Measurements from ENCODE around the gene MMP14. TPM values are rescaled to one million over a fixed set of nuclear protein-coding genes. Genes with fewer than 3 reads are reported as not detected.

Gene MMP14
- total and polyA plus RNA-seq, 4 donors = 29.8 to 250 (median 153) TPM

DNA sequence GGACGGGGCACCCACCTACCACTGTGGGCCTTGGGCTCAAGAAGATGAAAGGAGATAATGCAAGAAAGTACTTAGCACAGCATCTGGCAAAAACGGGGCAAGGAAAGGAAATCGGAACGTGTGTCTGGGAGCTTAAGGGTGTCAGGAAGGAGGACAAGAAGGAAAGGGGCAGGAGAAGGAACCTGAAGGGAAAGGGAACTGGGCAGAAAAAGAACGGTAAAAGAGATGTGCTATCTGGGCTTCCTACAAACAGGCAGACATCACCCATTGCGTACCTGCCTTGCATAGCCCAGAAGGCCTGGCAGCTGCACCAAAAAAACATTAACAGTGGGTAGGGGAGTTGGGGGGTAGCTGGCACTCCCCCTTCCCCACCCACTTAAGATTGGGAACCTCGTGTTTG, 45.7 kb downstream of the MMP14 start:
- Histone ChIP-seq H3K27ac (ENCODE audit: low read depth in 1 of 2, low read length in 2 of 2) (no peak overlapping the region), H3K4me3 (ENCODE audit: low read length in 2 of 2) (no peak overlapping the region), H3K36me3 (ENCODE audit: control insufficient read depth in 1 of 2, insufficient read depth in 2 of 2, low read length in 1 of 2) (peaks cover 0 to 6% of the 10 kb centered on the region in 2 donors), H3K4me1 (ENCODE audit: control insufficient read depth in 1 of 2, insufficient read depth in 2 of 2, low read length in 2 of 2) (no peaks in the 10 kb centered on the region), H3K9me3 (ENCODE audit: control insufficient read depth, low read length) (no peaks in the 10 kb centered on the region), H3K27me3 (ENCODE audit: control insufficient read depth in 1 of 2, insufficient read depth in 2 of 2, low read length in 1 of 2) (no peaks in the 10 kb centered on the region)
- DNase-seq = no peak
- intact Hi-C loops (cut with DNase I) = no loop called here
- no peak for ATAC-seq (ENCODE audit: low FRiP score)
- WGBS, 2 donors = 18 to 19% methylated on average over 7 of the region's 7 CpGs

DNA sequence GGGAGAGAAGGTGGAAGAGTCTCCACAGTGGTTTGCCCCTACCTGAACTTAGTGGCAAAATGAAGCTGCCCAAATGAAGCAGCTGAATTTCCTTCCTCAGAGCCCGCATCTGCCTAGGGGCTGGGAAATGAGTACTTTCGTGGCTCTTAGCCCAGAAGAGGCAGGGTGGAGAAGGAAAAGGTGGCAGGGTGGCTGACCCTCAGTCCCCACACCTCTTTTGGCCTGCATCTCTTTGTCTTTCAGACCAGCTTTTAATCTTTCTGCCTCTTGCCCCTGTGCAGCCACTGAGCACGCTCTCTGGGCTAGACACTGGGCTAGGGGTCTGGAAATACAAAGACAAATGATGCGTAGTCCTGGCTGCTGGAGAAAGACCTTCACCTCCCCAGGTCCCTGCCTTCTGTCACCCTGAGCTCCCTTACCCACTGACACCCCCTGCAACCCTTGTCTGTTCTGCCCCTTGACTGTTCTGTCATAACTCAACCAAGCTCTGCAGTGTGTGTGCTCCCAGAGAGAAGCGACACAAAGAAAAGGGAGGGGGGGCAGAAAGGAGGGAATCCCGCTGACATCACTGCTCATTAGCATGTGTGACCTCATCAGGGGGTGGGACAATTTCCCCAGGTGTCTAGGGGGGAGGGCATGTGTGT, 46.3 kb downstream of the MMP14 start:
- Histone ChIP-seq H3K4me1 (ENCODE audit: control insufficient read depth in 1 of 2, insufficient read depth in 2 of 2, low read length in 2 of 2) (no peaks in the 10 kb centered on the region), H3K36me3 (ENCODE audit: control insufficient read depth in 1 of 2, insufficient read depth in 2 of 2, low read length in 1 of 2) (peaks cover 0 to under 1% of the 10 kb centered on the region in 2 donors), H3K9me3 (ENCODE audit: control insufficient read depth, low read length) (no peaks in the 10 kb centered on the region), H3K27ac (ENCODE audit: low read depth in 1 of 2, low read length in 2 of 2) (no peak overlapping the region), H3K4me3 (ENCODE audit: low read length in 2 of 2) (no peak overlapping the region), H3K27me3 (ENCODE audit: control insufficient read depth in 1 of 2, insufficient read depth in 2 of 2, low read length in 1 of 2) (no peaks in the 10 kb centered on the region)
- WGBS, 2 donors = 11 to 13% methylated on average over 6 of the region's 6 CpGs
- DNase-seq (no peak), ATAC-seq (ENCODE audit: low FRiP score) (no peak)
- intact Hi-C loops (cut with DNase I) = no loop called here

DNA sequence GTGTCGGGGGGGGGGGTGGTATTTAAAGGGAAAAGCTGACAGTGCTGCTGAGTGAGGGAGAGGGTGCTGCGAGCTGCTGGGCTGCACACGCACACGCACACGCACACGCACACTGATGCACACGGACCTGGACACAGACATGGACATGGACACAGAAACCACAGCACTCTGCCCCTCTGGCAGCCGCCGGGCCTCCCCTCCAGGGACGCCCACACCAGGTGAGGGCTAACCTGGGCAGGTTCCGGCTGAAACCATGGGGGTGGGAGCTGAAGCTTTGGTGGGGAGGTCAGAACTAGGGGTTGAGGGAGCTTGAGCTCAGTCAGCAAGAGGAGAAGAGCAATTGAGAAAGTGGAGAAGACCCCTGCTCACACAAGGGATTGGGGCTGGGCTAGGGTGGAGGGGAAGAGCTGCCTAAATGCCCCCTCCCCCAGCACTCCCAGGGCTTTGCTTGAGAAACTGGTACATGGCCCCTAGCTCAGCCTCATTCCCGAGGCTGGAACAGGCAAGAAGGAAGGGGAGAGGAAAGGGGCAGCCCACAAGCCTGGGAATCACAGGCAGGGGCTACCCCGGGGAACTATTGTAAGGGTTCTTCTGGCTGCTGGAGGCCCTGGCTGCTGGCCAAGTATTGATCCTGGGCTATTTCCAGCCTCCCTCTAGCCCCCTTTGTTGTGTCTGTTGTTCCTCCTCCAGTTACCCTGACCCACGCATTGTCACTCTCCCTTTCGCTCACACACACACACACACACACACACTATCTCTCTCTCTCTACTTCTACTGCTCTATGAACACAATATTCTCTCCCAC, 47.0 kb downstream of the MMP14 start, which contains the start of gene REM2:
REM2 (plus strand) TSS at position 50 of the 804 bp plus-strand sequence; CDS start at position 116, 66 bp downstream.
- Histone ChIP-seq H3K36me3 (ENCODE audit: control insufficient read depth in 1 of 2, insufficient read depth in 2 of 2, low read length in 1 of 2) (no peaks in the 10 kb centered on the region), H3K27ac (ENCODE audit: low read depth in 1 of 2, low read length in 2 of 2) (no peak within 1 kb of the TSS), H3K4me1 (ENCODE audit: control insufficient read depth in 1 of 2, insufficient read depth in 2 of 2, low read length in 2 of 2) (no peaks in the 10 kb centered on the region), H3K27me3 (ENCODE audit: control insufficient read depth in 1 of 2, insufficient read depth in 2 of 2, low read length in 1 of 2) (no peaks in the 10 kb centered on the region), H3K9me3 (ENCODE audit: control insufficient read depth, low read length) (no peaks in the 10 kb centered on the region), H3K4me3 (ENCODE audit: low read length in 2 of 2) (no peak within 1 kb of the TSS)
- intact Hi-C loops (cut with DNase I) = no loop called here
- no peak for ATAC-seq (ENCODE audit: low FRiP score)
- 21 to 25% methylated on average over 15 of the region's 15 CpGs for WGBS, 2 donors
- DNase-seq = no peak

DNA sequence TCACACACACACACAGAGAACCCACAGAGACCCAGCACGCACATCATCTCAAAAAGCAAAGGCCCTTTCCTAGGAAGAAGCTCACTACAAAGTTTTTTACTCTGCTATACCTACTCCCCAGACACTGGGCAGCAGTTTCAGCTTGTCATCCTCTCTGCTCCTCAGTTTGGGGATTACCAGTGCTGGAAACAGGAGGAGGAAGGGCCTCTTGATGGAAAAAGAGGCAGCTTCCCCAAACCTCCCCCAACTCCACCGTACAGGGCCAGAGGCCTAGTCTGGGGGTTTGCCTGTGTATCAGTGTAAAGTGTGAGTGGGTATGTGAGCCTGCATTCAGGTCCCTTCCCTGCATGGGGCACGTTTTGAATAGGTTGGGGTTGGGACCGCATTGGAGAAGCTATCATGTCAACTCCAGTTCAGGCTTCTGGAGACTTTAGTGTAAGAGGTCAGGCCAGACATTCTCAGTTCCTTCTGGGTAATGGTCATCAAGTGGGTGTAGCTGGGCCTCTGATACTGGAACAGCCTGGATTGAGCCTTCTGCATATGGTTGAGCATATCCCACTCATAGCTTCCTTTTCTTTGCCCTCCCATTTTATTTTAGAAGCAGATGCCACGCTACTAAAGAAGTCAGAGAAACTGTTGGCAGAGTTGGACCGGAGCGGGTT, 47.8 kb downstream of the MMP14 start:
- Histone ChIP-seq H3K9me3 (ENCODE audit: control insufficient read depth, low read length) (no peaks in the 10 kb centered on the region), H3K27ac (ENCODE audit: low read depth in 1 of 2, low read length in 2 of 2) (no peak overlapping the region), H3K27me3 (ENCODE audit: control insufficient read depth in 1 of 2, insufficient read depth in 2 of 2, low read length in 1 of 2) (no peaks in the 10 kb centered on the region), H3K4me1 (ENCODE audit: control insufficient read depth in 1 of 2, insufficient read depth in 2 of 2, low read length in 2 of 2) (no peaks in the 10 kb centered on the region), H3K36me3 (ENCODE audit: control insufficient read depth in 1 of 2, insufficient read depth in 2 of 2, low read length in 1 of 2) (no peaks in the 10 kb centered on the region), H3K4me3 (ENCODE audit: low read length in 2 of 2) (no peak overlapping the region)
- DNase-seq = peak in 1 of 2 donors; percentile 40
- intact Hi-C loops (cut with DNase I) = no loop called here
- no peak for ATAC-seq (ENCODE audit: low FRiP score)
- WGBS, 2 donors = 86 to 89% methylated on average over 7 of the region's 7 CpGs

DNA sequence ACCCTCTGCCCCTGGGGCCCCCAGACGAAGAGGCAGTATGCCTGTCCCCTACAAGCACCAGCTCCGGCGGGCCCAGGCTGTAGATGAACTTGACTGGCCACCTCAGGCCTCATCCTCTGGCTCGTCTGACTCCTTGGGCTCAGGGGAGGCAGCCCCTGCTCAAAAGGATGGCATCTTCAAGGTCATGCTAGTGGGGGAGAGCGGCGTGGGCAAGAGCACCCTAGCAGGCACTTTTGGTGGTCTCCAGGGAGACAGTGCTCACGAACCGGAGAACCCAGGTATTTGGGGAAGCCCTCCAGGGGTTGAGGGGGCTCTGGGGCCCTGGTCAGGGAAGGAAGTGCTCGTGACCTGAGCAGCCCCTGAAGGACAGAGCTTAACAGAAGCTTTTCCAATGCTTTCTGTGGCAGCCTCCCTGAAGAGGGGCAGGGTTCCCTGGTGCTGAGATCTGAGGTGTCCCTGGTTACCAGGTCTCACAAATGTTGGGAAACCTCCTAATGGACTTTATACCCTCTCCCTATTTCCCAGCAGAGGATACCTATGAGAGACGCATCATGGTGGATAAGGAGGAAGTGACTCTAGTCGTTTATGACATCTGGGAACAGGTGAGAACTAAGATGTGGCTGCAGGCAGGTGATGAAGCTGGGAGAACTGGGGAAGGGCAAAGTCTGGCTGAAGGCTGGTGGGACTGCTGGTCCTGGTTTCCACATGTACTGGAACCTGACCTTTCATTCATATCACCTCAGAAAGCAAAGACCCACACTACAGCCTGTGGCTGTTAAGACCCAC, 48.5 kb downstream of the MMP14 start:
- intact Hi-C loops (cut with DNase I) = no loop called here
- ATAC-seq (ENCODE audit: low FRiP score) (no peak), DNase-seq (peak in 1 of 2 donors; percentile 67)
- WGBS, 2 donors = 91 to 92% methylated on average over 11 of the region's 11 CpGs
- no peak overlapping the region for H3K4me3 ChIP-seq (ENCODE audit: low read length in 2 of 2)
- no peaks in the 10 kb centered on the region for H3K4me1 ChIP-seq (ENCODE audit: control insufficient read depth in 1 of 2, insufficient read depth in 2 of 2, low read length in 2 of 2)
- no peaks in the 10 kb centered on the region for H3K36me3 ChIP-seq (ENCODE audit: control insufficient read depth in 1 of 2, insufficient read depth in 2 of 2, low read length in 1 of 2)
- no peaks in the 10 kb centered on the region for H3K27me3 ChIP-seq (ENCODE audit: control insufficient read depth in 1 of 2, insufficient read depth in 2 of 2, low read length in 1 of 2)
- no peak overlapping the region for H3K27ac ChIP-seq (ENCODE audit: low read depth in 1 of 2, low read length in 2 of 2)
- H3K9me3 ChIP-seq (ENCODE audit: control insufficient read depth, low read length) = no peaks in the 10 kb centered on the region

DNA sequence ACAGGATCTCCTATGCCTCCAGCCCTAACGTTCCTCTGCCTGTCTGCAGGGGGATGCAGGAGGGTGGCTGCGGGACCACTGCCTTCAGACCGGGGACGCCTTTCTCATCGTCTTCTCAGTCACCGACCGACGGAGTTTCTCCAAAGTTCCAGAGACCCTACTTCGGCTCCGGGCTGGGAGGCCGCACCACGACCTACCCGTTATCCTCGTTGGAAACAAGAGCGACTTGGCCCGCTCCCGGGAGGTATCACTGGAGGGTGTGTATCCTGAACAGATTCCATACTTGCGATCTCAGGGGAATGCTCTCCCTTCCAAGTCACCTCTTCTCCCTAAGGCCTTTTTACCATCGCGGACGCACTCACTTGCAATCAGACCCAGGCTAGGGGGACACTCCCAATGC, 49.6 kb downstream of the MMP14 start:
- Histone ChIP-seq H3K27ac (ENCODE audit: low read depth in 1 of 2, low read length in 2 of 2) (no peak overlapping the region), H3K9me3 (ENCODE audit: control insufficient read depth, low read length) (no peaks in the 10 kb centered on the region), H3K4me3 (ENCODE audit: low read length in 2 of 2) (no peak overlapping the region), H3K4me1 (ENCODE audit: control insufficient read depth in 1 of 2, insufficient read depth in 2 of 2, low read length in 2 of 2) (no peaks in the 10 kb centered on the region), H3K27me3 (ENCODE audit: control insufficient read depth in 1 of 2, insufficient read depth in 2 of 2, low read length in 1 of 2) (no peaks in the 10 kb centered on the region), H3K36me3 (ENCODE audit: control insufficient read depth in 1 of 2, insufficient read depth in 2 of 2, low read length in 1 of 2) (no peaks in the 10 kb centered on the region)
- 89 to 92% methylated on average over 21 of the region's 21 CpGs for WGBS, 2 donors
- intact Hi-C loops (cut with DNase I) = no loop called here
- DNase-seq = no peak
- no peak for ATAC-seq (ENCODE audit: low FRiP score)

DNA sequence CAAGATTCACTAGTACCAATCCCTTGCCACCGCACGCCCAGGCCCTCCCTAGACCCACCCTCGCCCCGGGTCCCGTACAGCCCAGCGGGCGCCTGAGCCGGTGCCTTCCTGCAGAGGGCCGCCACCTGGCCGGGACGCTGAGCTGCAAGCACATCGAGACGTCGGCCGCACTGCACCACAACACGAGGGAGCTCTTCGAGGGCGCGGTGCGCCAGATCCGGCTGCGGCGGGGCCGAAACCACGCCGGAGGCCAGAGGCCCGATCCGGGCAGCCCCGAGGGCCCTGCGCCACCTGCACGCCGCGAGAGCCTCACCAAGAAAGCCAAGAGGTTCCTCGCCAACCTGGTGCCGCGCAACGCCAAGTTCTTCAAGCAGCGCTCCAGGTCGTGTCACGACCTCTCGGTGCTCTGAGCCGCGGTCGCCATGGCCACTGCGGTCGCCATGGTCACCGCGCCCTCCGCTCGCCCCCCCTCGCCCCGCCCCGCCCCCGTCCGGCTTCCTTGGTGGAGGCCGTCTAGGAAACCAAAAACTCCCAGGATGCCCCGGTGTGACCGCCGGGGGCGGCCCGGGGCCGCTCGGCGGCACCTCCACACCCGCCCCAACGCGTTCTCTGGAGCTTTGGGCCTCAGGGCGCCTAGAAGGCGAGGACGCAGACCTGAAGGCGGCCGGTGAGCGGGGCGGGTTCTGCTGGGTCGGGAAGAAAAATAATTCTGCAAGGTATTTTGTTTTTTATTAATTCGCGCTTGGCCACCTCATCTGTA, 50.3 kb downstream of the MMP14 start:
- ATAC-seq (ENCODE audit: low FRiP score) = peak; percentile 85
- peak overlapping the region; percentile 6 to 70 for H3K4me3 ChIP-seq (ENCODE audit: low read length in 2 of 2)
- H3K27me3 ChIP-seq (ENCODE audit: control insufficient read depth in 1 of 2, insufficient read depth in 2 of 2, low read length in 1 of 2) = no peaks in the 10 kb centered on the region
- no peaks in the 10 kb centered on the region for H3K4me1 ChIP-seq (ENCODE audit: control insufficient read depth in 1 of 2, insufficient read depth in 2 of 2, low read length in 2 of 2)
- H3K36me3 ChIP-seq (ENCODE audit: control insufficient read depth in 1 of 2, insufficient read depth in 2 of 2, low read length in 1 of 2) = no peaks in the 10 kb centered on the region
- intact Hi-C loops (cut with DNase I) = no loop called here
- H3K9me3 ChIP-seq (ENCODE audit: control insufficient read depth, low read length) = no peaks in the 10 kb centered on the region
- H3K27ac ChIP-seq (ENCODE audit: low read depth in 1 of 2, low read length in 2 of 2) = no peak overlapping the region
- WGBS, 2 donors = 2 to 3% methylated on average over 69 to 77 of the region's 77 CpGs
- DNase-seq = peak; percentile 81 to 91
